T-helper 2 cell (primary cell): ENCODE data around the gene FAM151A.

Experiments used
- DNase-seq, 5 experiments: peaks; one replicate each; pipeline versions ENCODE4 v3.0.0 to v3.0.0-alpha.2; 2012 to 2022

The FAM151A gene

DNA sequence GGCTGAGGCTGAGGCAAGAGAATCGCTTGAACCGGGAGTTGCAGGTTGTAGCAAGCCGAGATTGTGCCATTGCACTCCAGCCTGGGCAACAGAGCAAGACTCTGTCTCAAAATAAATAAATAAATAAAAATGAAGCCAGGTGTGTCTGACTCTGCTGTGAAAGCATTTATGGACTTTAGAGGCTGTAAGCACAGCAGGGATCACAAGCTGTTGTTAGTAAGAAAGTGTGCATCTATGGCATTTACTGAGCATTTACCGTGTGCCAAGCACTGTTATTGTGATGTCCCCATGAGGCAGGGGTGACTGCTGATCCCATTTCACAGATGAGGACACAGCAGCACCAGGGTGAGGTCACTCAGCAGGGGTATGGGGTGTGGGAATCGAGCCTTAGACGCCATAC is 20.1 kb downstream of the FAM151A start:
- DNase-seq: no peak

DNA sequence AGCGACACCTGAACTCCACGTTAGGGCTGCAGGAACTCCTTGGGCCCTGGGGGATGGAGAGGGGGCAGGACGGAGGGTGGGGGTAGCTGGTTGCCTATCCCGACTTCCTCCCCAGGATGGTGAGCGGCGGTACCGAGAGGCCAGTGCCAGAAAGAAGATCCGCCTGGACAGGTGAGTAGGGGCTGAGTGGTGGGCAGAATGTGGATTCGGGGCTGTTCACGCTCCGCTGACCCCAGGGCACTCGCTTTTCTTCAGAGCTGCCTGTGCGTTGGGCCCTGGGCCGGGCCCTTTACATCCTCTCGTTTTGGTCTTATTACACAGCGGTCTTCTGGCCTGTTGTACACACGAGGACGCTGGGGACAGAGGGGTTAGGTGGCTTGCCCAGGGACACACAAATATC is 20.8 kb downstream of the FAM151A start:
- DNase-seq: no peak

DNA sequence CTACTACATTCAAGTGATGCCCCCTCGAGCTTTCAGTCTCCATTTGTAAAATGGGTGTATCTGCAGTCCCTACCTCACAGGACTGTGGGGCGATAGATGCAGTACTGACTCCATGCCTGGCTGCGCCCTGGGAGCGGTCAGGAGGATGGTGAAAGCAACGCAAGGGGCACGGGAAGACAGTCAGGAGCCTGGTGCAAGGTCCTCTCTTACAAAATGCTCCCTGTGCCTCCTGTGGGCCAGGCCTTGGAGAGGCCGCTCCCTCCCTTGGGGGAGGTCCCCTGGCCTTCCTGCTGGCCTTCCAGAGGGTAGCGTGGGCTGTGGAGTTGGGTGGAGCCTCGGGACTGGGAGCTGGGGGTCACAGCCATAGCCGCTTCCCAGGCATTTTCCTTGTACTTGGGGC is 21.6 kb downstream of the FAM151A start:
- no peak for DNase-seq

DNA sequence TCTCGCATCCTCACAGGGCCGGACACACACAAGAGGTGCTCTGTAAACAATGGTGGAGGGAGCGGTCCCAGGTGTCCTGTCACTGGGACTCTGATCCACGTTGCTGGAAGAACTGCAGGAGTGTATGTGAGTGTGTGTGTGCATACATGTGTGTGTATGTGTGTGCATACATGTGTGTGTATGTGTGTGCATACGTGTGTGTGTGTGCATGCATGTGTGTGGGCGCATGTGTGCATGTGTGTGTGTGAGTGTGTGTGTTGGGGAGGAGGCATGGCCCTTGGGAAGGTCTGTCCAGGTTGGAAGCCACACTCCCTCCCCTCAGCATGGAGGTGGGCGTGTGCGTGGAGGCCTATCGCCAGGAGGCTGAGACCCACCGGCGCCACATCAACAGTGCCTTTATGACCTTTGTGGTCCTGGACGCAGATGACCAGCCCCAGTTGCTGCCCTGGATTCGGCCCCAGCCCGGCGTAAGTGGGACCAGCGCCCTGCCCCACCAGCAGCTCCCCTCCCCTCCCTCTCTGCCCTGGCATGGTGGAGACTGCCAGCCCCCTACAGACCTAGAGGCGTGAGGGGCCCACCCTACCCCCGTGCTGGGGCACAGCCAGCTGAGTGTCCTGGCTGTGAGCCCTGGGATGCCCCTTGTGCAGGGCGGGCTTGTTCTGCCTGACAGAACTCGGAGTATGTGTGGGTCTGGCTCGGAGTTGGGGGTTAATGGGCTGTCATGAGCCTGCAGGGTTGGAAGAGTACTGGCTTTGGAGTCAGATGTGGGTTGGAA is 22.2 kb downstream of the FAM151A start:
- no peak for DNase-seq

DNA sequence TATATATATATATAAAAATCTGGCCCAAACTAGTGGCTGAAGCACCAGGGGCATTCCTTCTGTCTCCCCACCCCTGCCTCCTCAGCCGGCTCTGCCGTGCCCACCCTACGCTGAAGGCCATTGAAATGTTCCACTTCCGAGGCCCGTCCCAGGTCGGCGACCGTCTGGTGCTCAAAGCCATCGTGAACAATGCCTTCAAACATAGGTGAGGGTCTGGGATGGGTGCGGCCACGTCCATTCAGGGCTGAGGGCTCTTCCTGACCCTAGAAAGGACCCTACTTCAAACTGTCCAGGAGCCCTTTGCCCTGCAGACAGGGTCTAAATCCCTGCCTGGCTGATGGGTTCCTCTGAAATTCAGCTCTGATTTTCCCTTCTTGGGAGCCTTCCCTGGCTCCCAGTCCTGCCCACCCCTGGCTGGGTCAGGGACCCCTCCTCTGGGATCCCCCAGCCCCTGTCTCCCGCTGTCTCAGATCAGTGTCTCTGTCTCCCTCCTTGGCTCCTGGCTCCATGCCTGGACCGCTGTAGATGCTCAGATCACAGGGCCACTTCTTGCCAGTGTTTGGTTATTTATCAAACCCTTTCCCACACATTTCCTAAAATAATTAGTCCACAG is 24.0 kb downstream of the FAM151A start:
- no peak for DNase-seq

DNA sequence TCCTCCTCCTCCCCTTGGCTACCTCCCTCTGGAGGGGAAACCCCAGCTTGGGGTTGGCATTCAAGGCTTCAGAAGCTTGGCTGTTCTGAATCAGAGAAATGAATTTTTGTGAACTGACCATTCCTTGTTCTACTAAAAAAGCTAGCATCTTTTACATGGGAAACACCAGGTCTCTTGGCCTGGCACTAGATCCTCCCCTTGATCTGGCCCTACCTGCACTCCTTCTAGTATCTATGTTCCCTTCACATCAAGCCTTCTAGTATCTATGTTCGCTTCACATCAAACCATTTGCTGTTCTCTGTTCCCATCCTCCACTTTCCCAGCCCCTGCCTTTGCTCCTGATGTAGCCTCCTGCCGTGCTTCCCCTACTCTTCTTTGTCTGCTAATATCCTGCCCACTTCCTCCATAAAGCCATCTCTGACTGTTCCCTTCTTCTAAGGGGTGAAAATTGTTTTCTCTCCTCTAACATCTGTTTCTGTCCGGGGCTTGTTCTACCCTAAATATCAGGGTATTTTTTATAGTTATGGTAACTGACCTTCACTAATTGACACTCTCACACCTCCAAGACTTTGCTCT is 25.8 kb downstream of the FAM151A start:
- no peak for DNase-seq

DNA sequence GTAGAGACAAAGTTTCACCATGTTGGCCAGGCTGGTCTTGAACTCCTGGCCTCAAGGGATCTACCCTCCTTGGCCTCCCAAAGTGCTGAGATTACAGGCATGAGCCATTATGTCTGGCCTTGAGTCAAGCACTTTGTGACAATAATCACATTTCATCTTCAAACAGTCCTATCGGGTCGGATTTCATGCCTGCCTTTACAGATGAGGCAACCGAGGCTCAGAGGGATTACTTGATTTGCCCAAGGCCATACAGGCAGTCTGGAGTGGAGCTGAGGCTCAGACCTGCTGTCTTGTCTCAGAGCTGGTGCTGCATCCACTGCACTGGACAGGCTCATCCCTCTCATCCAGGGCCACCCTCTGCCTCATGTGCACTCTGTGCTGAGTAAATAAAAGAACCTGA is 26.6 kb downstream of the FAM151A start:
- DNase-seq: no peak

DNA sequence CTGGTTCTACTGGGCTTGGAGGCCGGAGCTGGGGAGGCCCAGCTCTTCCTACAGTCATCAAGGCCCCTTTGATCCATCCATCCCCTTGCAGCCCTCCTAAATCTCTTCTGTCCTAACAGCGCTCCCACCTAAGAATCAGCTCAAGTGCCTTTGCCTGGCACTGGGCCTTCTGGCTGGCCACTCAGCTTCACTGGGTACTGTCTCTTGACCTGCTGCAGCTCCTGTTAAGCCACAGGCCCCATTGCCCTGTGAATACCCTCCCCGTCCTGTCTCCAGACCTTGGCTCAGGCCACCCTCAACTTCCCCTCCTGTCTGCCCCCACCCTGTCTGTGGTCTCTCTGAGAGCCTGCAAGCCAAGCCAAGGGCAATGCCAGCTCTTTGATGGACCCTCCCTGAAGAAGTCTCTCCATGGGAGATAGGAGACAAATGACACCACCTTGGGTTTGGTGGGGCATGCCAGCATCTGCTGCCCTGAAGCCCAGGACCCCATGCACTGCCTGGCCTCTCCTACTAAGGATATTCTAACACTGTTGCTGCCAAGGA is 27.3 kb downstream of the FAM151A start:
- DNase-seq: no peak

DNA sequence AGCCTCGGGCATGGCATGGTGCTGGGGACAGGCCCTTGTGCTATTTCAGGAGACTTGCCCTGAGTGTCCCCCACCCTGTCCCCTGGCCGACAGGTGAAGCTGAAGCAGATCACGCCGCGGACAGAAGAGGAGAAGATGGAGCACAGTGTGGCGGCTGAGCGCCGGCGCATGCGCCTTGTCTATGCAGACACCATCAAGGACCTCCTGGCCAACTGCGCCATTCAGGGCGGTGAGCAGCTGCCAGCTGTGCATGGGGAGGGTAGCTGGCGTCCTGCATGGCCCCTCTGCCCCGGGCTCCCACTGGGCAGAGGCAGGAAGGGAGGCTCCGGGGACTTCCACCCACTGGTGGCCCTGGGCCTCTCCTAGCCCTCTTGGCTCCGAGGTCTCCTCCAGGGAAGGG is 28.9 kb downstream of the FAM151A start:
- DNase-seq: no peak

DNA sequence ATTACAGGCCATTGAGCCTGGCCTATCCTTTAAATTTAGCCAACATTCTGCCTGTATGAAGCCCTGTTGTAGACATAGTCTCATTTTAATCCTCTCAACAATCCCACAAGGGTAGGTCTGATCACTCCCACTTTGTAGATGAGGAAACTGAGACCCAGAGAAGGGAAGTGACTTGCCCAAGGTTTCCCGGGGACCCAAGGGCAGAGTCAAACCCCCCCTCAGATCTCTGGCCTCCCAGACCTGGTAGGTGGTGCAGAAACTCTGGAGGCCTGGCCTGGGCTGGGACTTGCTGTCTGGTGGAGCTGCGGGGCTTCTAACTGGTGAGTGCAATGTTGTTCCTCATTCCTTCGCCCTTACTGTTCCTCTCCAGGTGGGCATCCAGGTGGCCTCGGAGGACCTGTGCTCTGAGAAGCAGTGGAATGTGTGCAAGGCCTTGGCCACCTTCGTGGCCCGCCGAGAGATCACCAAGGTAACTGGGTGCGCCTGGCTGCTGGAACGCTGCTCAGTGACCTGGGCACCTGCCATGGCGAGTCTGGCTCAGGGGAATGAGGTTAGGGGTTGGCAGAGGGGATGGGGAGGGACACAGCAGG is 29.7 kb downstream of the FAM151A start:
- DNase-seq: no peak

DNA sequence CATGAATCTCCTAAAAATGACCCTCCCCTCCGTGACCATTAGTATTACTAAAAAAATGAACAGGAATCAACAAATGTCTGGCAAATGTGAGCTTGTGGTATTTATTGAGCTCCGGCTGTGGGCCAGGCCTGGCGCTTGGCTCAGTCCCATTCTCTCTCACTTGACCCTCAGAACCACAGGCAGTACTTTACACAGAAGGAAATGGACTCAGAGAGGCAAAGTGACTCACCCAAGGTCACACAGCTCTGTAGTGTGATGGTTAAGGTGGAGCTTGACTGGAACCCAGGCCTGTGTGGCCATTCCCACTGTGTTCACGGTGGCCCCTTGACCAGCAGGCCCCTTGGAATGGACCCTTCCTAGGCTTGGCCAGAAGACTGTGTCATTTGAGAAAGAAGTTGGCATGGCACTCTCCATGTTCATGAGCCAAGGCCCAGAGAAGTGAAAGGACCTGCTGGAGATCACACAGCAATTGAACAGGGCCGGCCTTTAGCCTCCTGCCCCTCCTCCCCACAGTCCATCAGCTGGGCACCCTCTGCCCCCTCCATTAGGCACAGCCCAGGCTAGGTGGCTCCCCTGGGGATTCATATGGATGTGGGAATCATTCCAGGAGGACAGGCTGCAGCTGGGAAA is 32.1 kb downstream of the FAM151A start:
- no peak for DNase-seq

DNA sequence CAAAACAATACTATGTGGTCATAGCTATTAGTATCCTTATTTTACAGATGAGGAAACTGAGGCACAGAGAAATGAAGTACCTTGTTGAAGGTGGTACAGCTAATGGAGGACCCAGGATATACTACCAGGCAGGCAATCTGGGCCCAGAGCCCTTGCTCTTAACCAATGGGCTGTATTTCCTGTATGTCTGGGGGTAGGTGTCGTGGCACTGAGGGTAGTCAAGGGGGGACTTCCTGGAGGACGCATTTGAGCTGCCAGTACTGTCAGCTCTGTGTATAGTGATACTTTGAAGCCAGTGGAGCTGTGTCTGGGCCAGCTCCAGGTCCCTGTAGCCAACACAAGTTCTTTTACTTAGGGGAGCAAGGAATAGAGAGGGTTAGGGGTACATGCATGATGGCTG is 34.9 kb downstream of the FAM151A start:
- DNase-seq: no peak

DNA sequence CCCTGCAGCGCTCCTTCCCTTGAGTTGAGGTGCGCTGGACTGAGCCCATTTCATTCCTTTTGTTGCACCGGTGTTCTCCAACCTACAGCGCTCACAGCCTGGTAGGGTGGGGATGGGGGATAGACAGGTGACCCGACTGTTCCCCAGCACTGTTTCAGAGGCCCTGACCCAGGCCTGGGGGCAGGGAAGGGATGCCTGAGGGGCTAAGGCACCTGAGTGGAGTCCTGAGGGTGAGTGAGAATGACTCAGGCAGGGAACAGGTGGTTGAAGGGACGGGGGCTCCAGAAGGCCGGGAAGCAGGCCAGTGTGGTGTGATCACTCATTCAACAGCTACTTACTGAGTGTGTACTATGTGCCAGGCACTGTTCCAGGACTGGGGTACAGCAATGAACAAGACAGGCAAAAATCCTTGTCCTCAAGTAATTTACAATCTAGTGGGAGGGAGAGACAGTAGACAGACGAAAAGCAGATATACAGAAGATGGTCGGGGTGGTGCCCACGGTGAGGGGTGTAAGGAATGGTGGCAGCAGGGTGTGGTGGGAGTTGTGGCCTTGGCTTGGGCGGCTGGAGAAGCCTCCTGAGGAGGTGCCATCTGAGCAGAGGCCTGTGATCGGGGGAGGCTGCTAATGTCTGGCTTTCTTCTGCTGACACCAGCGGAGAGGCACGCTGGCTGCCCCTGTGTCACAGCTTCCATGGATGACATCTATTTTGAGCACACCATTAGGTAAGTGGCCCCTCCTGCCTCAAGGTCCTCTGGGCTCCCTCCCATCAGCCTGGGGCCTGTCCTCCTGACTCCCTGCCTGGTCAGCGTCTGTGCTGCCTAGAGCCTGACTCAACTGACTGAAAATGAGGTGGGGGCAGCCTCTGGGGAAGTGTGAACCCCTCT is 37.9 kb downstream of the FAM151A start:
- no peak for DNase-seq

DNA sequence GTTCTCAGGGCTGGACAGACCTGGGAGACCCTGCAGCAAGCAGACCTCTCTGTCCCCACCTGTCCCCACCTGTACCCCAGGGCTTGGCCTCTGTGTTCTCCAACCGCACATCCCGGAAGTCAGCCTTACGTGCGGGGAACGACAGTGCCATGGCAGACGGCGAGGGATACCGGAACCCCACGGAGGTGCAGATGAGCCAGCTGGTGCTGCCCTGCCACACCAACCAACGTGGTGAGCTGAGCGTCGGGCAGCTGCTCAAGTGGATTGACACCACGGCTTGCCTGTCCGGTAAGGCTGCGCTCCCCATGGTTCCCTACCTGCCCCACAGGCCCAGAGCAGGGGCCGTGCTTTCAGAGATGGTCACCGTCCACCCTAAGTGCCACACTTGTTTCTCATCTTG is 38.8 kb downstream of the FAM151A start:
- DNase-seq: no peak

DNA sequence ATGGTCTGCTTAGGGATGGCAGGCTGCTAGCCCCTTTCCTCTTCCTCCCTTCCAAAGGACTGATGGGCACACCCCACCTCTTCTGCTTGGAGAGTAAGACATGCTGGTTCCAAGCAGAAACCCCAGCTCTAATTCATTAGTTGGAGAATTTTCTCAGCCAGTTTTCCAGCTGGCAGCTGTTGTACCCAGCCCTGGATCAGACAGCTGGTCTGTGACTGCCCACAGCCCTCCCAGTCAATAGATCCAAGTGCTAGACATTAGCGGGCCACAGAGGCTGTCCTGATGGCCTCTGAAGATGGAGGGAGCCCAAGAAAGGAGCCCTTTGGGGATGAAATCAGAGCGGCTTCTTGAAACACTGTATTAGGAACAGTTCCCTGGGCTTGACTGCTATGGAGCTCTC is 39.5 kb downstream of the FAM151A start:
- no peak for DNase-seq

DNA sequence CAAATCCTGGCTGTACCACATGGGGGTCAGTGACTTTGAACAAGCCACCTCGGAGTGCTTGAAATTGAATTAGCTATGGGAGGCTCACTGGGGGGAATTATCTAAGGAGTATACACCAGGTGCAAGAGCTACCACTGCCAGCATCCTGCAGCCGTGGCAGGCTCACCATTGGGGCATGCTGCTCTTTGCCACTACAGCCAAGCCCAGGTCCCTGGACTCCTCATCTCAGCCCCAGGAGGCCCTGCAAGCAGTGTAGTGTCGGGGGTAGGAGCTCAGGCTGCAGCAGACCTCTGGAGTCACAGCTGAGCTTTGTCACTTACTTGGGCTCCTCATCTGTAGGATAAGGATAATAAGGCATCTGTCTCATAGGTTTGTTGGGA is 40.0 kb downstream of the FAM151A start:
- DNase-seq: no peak

DNA sequence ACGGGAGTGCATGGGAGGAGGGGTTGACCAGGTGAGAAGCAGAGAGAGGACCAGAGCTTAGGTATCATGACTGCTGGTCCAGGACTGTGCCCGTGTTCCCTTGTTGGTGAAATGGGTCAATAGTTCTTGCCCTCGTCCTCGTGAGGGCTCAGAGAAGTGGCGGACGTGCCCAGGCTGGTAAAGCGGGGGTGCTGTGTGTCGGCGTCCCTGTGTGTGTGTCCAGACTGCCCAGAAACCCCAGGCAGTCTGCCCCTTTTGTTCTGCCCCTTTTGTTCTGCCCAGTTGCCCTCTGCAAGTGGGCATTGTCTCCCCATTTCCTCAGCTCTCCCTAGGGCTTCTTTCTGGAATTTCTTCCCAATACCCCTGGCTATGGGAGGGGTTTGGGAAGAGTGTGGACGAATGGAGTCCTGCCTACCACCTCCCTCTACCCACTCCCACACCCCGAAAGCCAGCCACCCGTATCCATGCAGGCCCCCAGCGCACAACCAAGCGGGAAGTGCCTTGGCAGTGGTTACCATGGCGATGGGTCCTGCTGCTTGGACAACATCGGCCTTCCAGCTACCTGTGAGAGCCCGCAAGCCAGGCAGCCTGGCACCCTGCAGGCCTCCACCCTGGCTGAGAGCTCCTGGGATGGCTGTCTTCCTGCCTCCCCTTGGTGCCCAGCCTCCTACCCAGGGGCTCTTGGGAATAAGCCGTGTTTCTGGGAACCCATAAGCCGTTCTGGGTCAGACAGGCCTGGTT is 40.6 kb downstream of the FAM151A start:
- DNase-seq: no peak

DNA sequence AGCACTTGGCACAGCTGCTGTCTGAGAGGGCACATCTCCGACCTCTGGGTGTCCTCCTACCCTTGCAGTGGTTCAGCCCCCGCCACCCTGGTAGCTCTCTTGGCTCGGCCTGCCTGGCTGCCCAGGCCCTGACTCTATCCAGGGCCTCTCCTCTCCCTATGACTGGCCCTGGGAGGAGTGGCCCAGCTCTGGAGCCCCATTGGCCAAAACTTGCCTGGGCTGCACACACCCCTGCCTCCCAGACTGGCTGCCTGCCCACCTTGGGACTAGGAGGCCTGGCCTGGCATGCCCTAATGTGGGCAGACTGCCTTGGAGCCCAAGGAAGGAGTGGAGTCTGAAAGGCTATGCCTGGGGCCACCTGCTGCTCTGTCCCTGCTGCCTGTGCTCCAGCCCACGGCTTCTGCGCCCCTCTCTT is 41.7 kb downstream of the FAM151A start:
- DNase-seq: no peak

DNA sequence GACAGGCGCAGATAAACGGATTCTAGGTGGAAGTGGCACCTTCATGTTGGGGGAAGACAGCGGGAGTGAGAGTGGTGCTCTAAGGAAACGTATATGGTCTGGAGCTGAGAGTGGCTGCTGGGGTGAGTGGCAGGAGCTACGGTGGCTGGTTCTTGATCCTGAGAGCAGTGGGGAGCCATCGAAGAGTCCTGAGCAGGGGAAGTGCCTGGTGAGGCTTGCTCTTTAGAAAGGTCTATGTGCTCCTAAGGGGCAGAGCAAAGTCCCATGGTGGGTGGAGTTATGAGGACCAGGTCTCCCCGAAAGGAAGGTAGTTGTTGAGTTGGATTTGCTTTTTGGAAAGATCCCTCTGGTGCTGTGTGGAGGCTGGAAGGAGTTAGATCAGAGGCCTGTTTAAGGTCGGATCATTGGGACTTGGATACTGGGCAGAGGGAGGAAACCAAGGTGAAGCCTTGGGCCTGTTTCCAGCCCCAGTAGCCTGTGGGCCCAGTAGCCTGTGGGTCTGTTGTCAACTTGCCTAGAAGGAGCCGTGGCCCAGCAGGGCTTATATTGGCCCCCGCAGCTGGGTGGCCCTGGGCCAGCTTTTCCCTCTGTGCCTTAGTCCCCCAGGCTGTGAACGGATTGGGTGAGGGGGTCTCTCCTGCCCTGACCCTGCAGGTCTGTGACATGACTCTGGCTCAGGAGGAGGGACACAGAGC is 42.3 kb downstream of the FAM151A start:
- DNase-seq: no peak

DNA sequence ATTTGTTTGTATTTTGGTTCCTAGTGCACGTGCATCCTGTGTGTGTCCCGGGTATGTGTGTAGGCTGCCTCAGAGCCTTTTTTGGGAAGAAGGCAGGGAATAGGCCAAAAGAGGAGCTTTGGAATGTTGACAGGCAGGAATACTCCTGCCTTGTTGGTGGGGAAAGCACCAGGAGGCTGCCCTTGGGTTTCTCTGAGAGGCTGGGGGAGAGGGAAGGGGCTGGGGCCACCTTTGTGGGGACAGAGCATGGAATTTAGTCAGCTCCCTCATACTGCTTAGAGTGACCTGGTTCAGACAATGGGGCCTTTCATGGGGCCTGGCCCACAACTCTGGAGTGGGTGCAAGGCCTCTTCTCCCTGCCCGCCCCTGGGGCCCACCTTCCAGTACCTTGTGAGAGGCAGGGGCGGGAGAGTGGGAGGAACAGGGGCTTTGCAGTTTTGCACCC is 44.0 kb downstream of the FAM151A start:
- DNase-seq: no peak

DNA sequence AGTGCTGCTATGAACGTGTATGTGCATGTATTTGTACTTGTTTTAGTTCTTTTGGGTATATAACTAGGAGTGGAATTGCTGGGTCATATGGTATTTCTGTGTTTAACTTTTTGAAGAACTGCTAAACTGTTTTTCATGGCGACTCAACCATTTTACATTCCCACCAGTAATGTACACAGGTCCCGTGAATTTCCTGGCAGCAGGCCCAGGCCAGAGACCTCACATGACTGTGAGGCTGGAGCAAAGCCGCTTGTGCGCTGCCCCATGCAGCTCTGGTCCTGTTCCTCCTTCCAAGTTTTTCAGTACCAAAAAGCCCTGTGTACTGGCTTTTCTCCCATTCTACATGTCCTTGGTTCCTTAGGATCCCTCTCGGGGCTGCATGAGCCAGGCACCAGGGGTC is 45.7 kb downstream of the FAM151A start:
- no peak for DNase-seq
